Measurements from ENCODE around the gene MYEF2.

Gene MYEF2

GRCh38 chr15:48145923-48146322 lies 32.2 kb downstream of the MYEF2 start:
- DNase-seq: no peak
- Histone ChIP-seq H3K36me3 (replicated peaks) (no peaks in the 10 kb centered on the region), H3K27ac (peak overlapping the region; percentile 6), H3K27me3 (replicated peaks) (no peaks in the 10 kb centered on the region), H3K4me3 (ENCODE audit: low read depth, low read length) (no peak overlapping the region)
- in situ Hi-C loops (cut with HindIII; ENCODE audit: low pct_ligation_motif_present, low sequenced_read_pairs): no loop called here
- TF ChIP-seq, protein P1, sequence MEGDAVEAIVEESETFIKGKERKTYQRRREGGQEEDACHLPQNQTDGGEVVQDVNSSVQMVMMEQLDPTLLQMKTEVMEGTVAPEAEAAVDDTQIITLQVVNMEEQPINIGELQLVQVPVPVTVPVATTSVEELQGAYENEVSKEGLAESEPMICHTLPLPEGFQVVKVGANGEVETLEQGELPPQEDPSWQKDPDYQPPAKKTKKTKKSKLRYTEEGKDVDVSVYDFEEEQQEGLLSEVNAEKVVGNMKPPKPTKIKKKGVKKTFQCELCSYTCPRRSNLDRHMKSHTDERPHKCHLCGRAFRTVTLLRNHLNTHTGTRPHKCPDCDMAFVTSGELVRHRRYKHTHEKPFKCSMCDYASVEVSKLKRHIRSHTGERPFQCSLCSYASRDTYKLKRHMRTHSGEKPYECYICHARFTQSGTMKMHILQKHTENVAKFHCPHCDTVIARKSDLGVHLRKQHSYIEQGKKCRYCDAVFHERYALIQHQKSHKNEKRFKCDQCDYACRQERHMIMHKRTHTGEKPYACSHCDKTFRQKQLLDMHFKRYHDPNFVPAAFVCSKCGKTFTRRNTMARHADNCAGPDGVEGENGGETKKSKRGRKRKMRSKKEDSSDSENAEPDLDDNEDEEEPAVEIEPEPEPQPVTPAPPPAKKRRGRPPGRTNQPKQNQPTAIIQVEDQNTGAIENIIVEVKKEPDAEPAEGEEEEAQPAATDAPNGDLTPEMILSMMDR (IDR thresholded peaks at IDR 0.05; ENCODE audit: low read depth, low read length, missing control alignments): no peak

DNA sequence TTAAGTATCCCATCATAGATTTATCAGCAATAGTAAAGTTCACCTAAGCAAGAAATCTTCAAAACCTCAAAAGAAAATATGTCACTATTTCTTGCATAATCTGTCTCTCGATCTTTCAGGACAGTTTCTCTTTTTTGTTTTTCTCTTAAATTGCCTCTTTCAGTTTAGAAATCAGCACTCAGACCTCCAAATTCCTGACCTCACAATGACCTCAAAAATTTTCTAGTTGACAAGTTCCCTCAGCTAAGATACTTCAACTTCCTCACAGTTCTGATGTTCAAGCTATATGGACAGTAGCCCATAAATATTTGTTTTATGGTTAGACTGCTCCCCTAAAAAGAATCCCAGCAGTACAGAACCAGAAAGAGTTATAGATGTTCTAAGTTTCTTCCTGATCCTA lies 33.2 kb downstream of the MYEF2 start:
- in situ Hi-C loops (cut with HindIII; ENCODE audit: low pct_ligation_motif_present, low sequenced_read_pairs): no loop called here
- TF ChIP-seq, protein P1 (IDR thresholded peaks at IDR 0.05; ENCODE audit: low read depth, low read length, missing control alignments): no peak
- no peaks in the 10 kb centered on the region for H3K27me3 ChIP-seq (replicated peaks)
- peak overlapping the region; percentile 6 for H3K27ac ChIP-seq
- no peaks in the 10 kb centered on the region for H3K36me3 ChIP-seq (replicated peaks)
- peak; percentile 20 for DNase-seq
- H3K4me3 ChIP-seq (ENCODE audit: low read depth, low read length): no peak overlapping the region

DNA sequence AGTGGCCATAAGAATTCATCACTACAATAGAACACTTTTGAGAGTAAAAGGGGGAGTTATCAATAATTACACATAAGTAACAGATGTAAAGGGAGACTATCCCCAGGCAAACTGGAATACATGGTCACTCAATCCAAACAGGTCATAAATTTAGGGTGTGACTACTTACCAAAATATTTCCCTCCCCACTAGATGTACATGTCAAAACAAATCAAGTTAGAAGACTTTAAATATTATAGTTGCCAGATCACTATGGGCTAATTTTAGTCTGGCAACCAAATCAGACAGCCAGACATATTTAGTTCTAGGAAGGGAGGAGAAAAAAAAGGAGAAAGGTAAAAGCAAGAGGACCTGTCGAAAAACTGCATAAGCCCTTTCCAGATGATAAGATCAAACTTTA lies 34.2 kb downstream of the MYEF2 start:
- no peak for DNase-seq
- Histone ChIP-seq H3K4me3 (ENCODE audit: low read depth, low read length) (no peak overlapping the region), H3K27me3 (replicated peaks) (no peaks in the 10 kb centered on the region), H3K27ac (peak overlapping the region; percentile 6), H3K36me3 (replicated peaks) (no peaks in the 10 kb centered on the region)
- in situ Hi-C loops (cut with HindIII; ENCODE audit: low pct_ligation_motif_present, low sequenced_read_pairs): no loop called here
- TF ChIP-seq, protein P1 (IDR thresholded peaks at IDR 0.05; ENCODE audit: low read depth, low read length, missing control alignments): no peak

- H3K36me3 ChIP-seq (replicated peaks): no peaks in the 10 kb centered on the region
- TF ChIP-seq, protein P1 (IDR thresholded peaks at IDR 0.05; ENCODE audit: low read depth, low read length, missing control alignments): no peak
- no peak overlapping the region for H3K27ac ChIP-seq
- in situ Hi-C loops (cut with HindIII; ENCODE audit: low pct_ligation_motif_present, low sequenced_read_pairs): no loop called here
- no peaks in the 10 kb centered on the region for H3K27me3 ChIP-seq (replicated peaks)
- no peak for DNase-seq
- no peak overlapping the region for H3K4me3 ChIP-seq (ENCODE audit: low read depth, low read length)
Observed at GRCh38 chr15:48132874-48133273, 45.2 kb downstream of the MYEF2 start.

DNA sequence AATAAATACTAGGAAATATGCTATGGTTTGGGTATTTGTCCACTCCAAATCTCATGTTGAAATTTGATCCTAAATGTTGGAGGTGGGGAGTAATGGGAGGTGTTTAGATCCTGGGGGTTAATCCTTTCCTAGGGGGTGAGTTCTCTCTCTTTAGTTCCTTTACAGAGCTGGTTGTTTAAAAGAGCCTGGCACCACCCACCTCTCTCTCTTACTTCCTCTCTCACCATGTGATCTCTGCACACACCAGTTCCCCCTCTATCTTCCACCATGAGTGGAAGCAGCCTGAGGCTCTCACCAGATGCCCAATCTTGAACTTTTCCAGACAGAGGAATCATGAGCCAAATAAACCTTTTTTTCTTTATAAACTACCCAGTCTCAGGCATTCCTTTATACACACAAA lies 46.8 kb downstream of the MYEF2 start:
- no peaks in the 10 kb centered on the region for H3K27me3 ChIP-seq (replicated peaks)
- DNase-seq: no peak
- H3K27ac ChIP-seq: no peak overlapping the region
- in situ Hi-C loops (cut with HindIII; ENCODE audit: low pct_ligation_motif_present, low sequenced_read_pairs): no loop called here
- H3K4me3 ChIP-seq (ENCODE audit: low read depth, low read length): no peak overlapping the region
- no peaks in the 10 kb centered on the region for H3K36me3 ChIP-seq (replicated peaks)
- TF ChIP-seq, protein P1 (IDR thresholded peaks at IDR 0.05; ENCODE audit: low read depth, low read length, missing control alignments): no peak

DNA sequence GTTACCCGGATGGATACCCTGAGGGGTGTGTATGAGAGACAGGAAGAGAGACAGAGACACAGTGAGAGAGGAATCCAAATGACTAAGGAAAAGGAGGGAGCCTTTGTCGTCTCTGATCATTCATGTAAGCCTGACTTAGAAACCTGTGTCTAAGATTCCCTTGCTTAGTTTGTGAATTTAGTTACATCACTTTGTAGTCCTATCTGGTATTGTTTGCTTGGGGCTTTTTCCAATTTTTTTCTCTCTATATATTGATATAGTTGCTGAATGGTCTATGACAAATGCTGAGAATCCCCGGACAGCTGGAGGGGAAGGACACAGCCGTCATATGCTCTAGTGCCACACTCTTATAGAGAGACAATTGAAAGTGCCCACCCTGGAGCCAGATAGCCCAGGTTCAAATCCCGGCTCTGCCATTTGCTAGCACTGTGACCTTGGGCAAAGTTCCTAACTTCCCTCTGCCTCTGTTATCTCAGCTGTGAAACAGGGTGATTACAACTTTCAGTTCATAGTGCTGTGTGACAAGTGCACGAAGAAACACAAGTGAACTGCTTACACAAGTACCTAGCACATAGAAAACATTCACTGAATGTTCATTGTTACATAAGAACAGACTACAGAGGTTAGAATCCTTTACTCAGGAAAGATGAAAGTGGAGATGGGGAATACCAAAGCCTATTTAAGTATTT lies 51.3 kb downstream of the MYEF2 start:
- H3K27me3 ChIP-seq (replicated peaks): no peaks in the 10 kb centered on the region
- no peak for DNase-seq
- H3K36me3 ChIP-seq (replicated peaks): no peaks in the 10 kb centered on the region
- TF ChIP-seq, protein P1 (IDR thresholded peaks at IDR 0.05; ENCODE audit: low read depth, low read length, missing control alignments): no peak
- H3K27ac ChIP-seq: no peak overlapping the region
- H3K4me3 ChIP-seq (ENCODE audit: low read depth, low read length): no peak overlapping the region
- in situ Hi-C loops (cut with HindIII; ENCODE audit: low pct_ligation_motif_present, low sequenced_read_pairs): no loop called here

Data from brain microvascular endothelial cell (primary cell).